NCI-H69 (cell line): ENCODE measurements around the gene ABHD12B.
"Not testable (repeated sequence)": the region's sequence is repeated elsewhere in the genome, so short reads cannot be mapped to it uniquely, and the experiment has no call there.

ENCODE experiments used
- DNase-seq: peaks from one replicate; lab custom pipeline; 2025; lab: John Stamatoyannopoulos, UW

ABHD12B gene

GRCh38 chr14:50896421-50896820, 24.6 kb downstream of the ABHD12B start:
- not testable (repeated sequence) for DNase-seq

GRCh38 chr14:50897005-50897404, 25.2 kb downstream of the ABHD12B start:
- DNase-seq: not testable (repeated sequence)

GRCh38 chr14:50897658-50898175, 25.9 kb downstream of the ABHD12B start:
- no peak for DNase-seq

GRCh38 chr14:50901361-50901760, 29.5 kb downstream of the ABHD12B start:
- no peak for DNase-seq

GRCh38 chr14:50904719-50905118, 32.9 kb downstream of the ABHD12B start:
- no peak for DNase-seq

- DNase-seq: peak; percentile 83
These were observed 34.6 kb downstream of the ABHD12B start for GRCh38 chr14:50906326-50907065.

- peak; percentile 41 for DNase-seq
These were observed 38.9 kb downstream of the ABHD12B start for GRCh38 chr14:50910495-50911420.

GRCh38 chr14:50917449-50917848, 45.6 kb downstream of the ABHD12B start:
- no peak for DNase-seq

GRCh38 chr14:50919524-50919923, 47.7 kb downstream of the ABHD12B start:
- DNase-seq: not testable (repeated sequence)

GRCh38 chr14:50920482-50921230, 48.8 kb downstream of the ABHD12B start:
- DNase-seq: peak; percentile 91

GRCh38 chr14:50922803-50923202, 51.0 kb downstream of the ABHD12B start:
- no peak for DNase-seq

- DNase-seq: no peak
These were observed 52.4 kb downstream of the ABHD12B start for GRCh38 chr14:50924236-50924635.

GRCh38 chr14:50924843-50925242, 53.0 kb downstream of the ABHD12B start:
- DNase-seq: peak; percentile 54

GRCh38 chr14:50926851-50927386, 55.1 kb downstream of the ABHD12B start:
- DNase-seq: no peak

GRCh38 chr14:50928002-50928635, 56.3 kb downstream of the ABHD12B start:
- no peak for DNase-seq

GRCh38 chr14:50929506-50929905, 57.7 kb downstream of the ABHD12B start:
- no peak for DNase-seq

GRCh38 chr14:50931559-50931958, 59.7 kb downstream of the ABHD12B start:
- no peak for DNase-seq

- no peak for DNase-seq
These were observed 60.3 kb downstream of the ABHD12B start for GRCh38 chr14:50932156-50932555.

GRCh38 chr14:50932592-50933495, 61.0 kb downstream of the ABHD12B start:
- no peak for DNase-seq
